Caki2 (cell line): Measurements from ENCODE around the gene CRX. TPM values are rescaled to one million over a fixed set of nuclear protein-coding genes. Genes with fewer than 3 reads are reported as not detected.
"Not testable (repeated sequence)": the region's sequence is repeated elsewhere in the genome, so short reads cannot be mapped to it uniquely, and the experiment has no call there.

Experiments used
- DNase-seq: peaks from one replicate; pipeline ENCODE4 v3.0.0-alpha.2; 2015; ENCODE audit warnings: low read depth
- in situ Hi-C: cut with HindIII; loops from 2 replicates; pipeline ENCODE4 v1.10.0; 2016; ENCODE audit warnings: low sequenced_read_pairs, low pct_unique_long_range_greater_than_20kb, mixed read lengths
- total RNA-seq: library from RNA; depleted of rRNA; stranded (reverse); fragments of >200 nt; shearing (Covaris generic); gene quantifications from 2 replicates; pipeline ENCODE4 v1.2.3, GENCODE V29; 2014; ENCODE audit warnings: low replicate concordance

The CRX gene
- total RNA-seq, 1 experiment from 2014 or later: not detected

GRCh38 chr19:47848425-47848822 lies 26.7 kb downstream of the CRX start:
- in situ Hi-C loops: no loop called here

DNA sequence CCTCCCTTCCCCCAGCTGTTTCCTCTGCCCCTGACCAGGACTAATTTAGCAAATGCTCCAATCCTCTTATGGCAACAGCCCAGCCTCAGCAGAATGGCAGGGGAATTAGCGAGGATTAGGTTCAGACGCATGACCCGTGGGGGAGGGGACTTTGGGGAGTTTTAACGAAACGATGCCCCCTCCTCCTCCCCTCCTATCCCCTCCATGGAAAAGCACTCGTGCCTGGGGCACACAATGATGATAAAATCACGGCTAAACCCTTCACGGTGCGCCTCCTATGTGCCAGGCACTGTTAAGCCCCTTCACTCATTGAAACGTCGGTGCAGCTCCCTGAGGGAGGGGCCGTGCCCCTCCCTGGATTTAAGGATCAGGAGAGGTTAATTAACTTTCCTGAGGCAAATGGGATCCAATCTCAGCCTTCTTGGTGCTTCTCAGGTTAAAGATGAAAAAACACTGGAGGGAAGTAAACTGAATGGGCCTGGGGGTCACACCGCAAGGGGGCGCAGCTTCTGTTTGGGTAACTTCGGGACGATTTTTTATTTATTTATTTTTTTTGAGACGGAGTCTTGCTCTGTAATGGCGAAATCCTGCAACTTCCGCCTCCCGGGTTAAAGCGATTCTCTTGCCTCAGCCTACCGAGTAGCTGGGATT lies 27.2 kb downstream of the CRX start:
- in situ Hi-C loops: no loop called here
- no peak for DNase-seq

More at GRCh38 chr19:47848425-47848822, 26.7 kb downstream of the CRX start:
- no peak for DNase-seq

DNA sequence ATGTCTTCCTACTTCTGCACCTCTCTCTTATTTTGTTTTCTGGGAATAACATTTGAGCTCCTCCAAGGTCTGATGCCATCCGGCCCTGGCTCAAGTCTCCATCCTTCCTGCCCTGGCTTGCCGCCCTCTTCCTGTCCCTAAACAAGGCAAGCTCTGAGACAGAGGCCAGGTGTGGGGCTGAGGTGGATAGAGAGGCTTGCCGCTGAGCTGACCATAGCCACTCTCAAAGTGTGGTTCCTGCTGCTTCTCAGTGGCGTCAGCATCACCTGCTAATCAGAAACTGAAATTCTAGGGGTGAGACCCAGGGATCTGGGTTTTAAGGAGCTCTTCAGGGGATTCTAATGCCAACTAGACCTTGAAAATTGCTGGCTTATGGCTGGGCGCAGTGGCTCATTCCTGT lies 31.3 kb downstream of the CRX start:
- in situ Hi-C loops: no loop called here
- no peak for DNase-seq

GRCh38 chr19:47854459-47854858 lies 32.7 kb downstream of the CRX start:
- in situ Hi-C loops: no loop called here
- DNase-seq: no peak

GRCh38 chr19:47858231-47858630 lies 36.5 kb downstream of the CRX start:
- DNase-seq, in situ Hi-C loops: not testable (repeated sequence)

- DNase-seq, in situ Hi-C loops: not testable (repeated sequence)
These were observed 37.0 kb downstream of the CRX start, which contains the start of gene TPRX2 for GRCh38 chr19:47858646-47859285. TPRX2 (plus strand) TSS chr19:47859235; CDS start chr19:47859247, 12 bp downstream.

GRCh38 chr19:47859838-47860237 lies 38.1 kb downstream of the CRX start:
- in situ Hi-C loops, DNase-seq: not testable (repeated sequence)

DNA sequence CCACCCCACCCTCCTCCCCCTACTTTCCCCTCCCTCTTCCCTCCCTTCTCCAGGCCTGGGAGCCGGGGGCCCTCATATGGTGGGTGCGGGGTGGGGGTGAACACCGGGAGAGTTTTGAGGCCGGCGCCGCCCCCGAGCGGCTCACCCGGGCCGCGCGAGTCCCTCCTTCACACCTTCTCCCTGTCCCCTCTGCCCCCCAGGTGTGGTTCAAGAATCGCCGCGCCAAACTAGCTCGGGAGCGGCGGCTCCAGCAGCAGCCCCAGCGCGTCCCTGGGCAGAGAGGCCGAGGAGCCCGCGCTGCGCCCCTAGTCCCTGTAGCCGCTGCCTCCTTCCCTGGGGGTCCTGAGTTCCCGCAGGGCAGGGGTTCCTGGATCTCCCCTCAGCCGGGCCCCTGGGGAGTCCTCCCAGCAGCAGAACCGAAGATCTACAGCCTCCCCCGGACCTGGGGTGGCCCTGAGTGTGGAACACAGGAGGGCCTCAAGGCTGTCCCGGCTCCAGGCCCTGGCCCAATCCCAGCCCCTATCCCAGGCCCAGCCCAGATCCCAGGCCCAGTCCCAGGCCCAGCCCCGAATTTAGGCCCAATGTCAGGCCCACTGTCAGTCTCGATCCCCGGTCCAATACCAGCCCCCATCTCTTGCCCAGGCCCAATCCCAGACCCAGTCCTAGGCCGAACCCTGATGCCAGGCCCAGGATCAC lies 39.0 kb downstream of the CRX start:
- in situ Hi-C loops: no loop called here
- no peak for DNase-seq

GRCh38 chr19:47861630-47862029 lies 39.9 kb downstream of the CRX start:
- in situ Hi-C loops: no loop called here

DNA sequence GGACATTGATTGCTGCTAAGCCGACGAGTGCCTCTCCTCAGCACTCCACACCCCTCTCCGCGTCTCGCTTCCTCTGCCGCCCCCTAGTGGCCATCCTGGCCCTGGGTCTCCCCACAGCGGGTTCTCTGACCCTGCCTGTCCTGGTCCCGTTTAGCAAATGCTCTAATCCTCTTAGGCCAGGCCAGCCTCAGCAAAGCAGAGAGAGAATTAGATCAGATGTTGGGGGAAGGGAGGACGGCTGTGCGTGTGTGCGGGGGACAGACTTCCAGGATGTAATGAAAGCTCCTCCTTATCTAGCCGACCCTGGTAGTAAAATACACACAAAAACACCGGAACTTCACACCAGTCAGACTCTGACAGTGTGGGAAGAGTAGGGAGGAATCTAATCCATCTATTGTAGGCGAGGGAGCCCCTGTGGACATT lies 41.8 kb downstream of the CRX start:
- DNase-seq: peak; percentile 57
- in situ Hi-C loops: no loop called here

More at GRCh38 chr19:47861630-47862029, 39.9 kb downstream of the CRX start:
- no peak for DNase-seq

- DNase-seq: no peak
- in situ Hi-C loops: no loop called here
These were observed 43.4 kb downstream of the CRX start for GRCh38 chr19:47865166-47865565.

- in situ Hi-C loops: no loop called here
- no peak for DNase-seq
These were observed 57.2 kb downstream of the CRX start for GRCh38 chr19:47878906-47879305.

DNA sequence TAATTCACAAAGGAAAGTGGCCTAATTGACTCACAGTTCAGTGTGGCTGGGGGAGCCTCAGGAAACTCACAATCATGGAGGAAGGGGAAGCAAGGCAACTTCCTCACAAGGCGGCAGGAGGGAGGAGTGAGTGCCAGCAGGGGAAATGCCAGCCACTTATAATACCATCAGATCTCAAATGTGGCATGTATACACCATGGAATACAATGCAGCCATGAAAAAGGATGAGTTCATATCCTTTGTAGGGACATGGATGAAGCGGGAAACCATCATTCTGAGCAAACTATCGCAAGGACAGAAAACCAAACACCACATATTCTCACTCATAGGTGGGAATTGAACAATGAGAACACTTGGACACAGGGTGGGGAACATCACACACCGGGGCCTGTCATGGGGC lies 57.6 kb downstream of the CRX start:
- in situ Hi-C loops, DNase-seq: not testable (repeated sequence)

DNA sequence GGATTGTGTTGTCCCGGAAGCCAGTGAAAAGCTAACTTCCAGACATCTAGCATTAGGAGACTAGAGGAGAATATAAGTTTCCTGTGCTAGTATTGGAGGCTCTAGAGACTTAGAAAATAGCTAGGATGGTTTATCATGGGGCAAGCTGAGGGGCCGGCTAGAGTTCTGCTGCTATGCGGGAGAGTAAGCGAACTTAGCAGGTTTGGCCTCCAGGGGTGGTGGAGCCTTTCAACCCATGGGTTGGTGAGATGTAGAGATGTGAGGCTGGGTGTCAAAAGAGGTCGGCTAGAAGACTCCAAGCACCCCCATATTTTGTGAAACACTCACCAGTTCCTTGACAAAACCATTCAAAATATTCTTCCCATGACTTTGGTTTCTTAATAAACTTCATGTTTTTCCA lies 60.0 kb downstream of the CRX start:
- in situ Hi-C loops: no loop called here
- DNase-seq: no peak

GRCh38 chr19:47882890-47883289 lies 61.2 kb downstream of the CRX start:
- DNase-seq: no peak
- in situ Hi-C loops: no loop called here

DNA sequence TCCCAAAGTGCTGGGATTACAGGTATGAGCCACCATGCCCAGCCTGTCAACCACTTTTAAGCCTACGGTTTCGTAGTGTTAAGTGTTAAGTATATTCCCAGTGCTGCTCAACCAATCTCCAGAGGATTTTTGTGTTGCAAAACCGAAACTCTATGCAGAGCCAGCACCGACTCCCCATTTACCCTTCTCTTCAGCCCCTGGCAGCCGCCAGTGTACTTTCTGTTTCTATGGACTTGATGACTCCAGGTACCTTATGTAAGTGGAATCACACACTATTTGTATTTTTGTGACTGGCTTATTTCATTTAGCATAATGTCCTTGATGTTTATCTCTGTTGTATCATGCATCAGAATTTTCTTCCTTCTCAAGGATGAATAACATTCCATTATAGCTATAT lies 63.3 kb downstream of the CRX start:
- in situ Hi-C loops: no loop called here

GRCh38 chr19:47886010-47886559 lies 64.3 kb downstream of the CRX start, which contains the start of gene SULT2A1:
SULT2A1 (minus strand) TSS chr19:47886315; CDS start chr19:47886257, 58 bp downstream.
- in situ Hi-C loops: no loop called here
- no peak for DNase-seq

More for the DNA sequence above, 63.3 kb downstream of the CRX start:
- no peak for DNase-seq

- DNase-seq: no peak
- in situ Hi-C loops: no loop called here
These were observed 69.3 kb downstream of the CRX start for GRCh38 chr19:47890865-47891621.
